ENCODE results near the gene ZDHHC5. TPM values are rescaled to one million over a fixed set of nuclear protein-coding genes. Genes with fewer than 3 reads are reported as not detected.

ZDHHC5 gene
- total and polyA plus RNA-seq, 2 donors: 17.4 to 21.0 TPM

DNA sequence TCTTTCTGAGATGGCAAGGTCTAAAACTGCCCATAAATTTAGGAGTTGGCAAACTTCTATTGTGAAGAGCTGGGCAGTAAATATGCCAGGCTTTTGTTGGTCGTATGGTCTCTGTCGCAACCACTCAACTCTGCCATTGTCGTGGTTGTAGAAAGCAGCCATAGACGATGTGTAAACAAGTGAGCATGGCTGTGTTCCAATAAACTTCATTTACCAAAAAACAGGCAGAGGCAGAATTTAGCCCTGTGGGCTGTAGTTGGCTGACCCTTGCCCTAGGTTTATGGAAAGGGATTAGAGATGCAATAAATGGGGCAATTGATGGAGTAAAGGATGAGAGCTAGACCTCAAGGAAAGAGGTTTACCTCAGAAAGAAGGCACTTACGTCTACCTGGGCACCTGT, 35.8 kb upstream of the ZDHHC5 start:
- no peak for DNase-seq (ENCODE audit: low read depth in 6 of 9, low spot score in 9 of 9)
- Histone ChIP-seq H3K4me1 (ENCODE audit: control insufficient read depth in 2 of 2, insufficient read depth in 2 of 2, low read length in 2 of 2) (peaks cover 0 to 2% of the 10 kb centered on the region in 2 donors), H3K27ac (ENCODE audit: low read depth in 1 of 2, low read length in 1 of 2) (no peak overlapping the region), H3K9me3 (ENCODE audit: control insufficient read depth in 2 of 2, insufficient read depth in 1 of 2, low read length in 1 of 2) (no peaks in the 10 kb centered on the region), H3K4me3 (ENCODE audit: low read length in 2 of 2) (no peak overlapping the region), H3K27me3 (ENCODE audit: control insufficient read depth in 2 of 2, insufficient read depth in 1 of 2, low read length in 1 of 2) (no peaks in the 10 kb centered on the region), H3K36me3 (ENCODE audit: control insufficient read depth in 2 of 2, insufficient read depth in 2 of 2, low read length in 1 of 2) (no peaks in the 10 kb centered on the region)
- WGBS: 94% methylated on average over 5 of the region's 5 CpGs

DNA sequence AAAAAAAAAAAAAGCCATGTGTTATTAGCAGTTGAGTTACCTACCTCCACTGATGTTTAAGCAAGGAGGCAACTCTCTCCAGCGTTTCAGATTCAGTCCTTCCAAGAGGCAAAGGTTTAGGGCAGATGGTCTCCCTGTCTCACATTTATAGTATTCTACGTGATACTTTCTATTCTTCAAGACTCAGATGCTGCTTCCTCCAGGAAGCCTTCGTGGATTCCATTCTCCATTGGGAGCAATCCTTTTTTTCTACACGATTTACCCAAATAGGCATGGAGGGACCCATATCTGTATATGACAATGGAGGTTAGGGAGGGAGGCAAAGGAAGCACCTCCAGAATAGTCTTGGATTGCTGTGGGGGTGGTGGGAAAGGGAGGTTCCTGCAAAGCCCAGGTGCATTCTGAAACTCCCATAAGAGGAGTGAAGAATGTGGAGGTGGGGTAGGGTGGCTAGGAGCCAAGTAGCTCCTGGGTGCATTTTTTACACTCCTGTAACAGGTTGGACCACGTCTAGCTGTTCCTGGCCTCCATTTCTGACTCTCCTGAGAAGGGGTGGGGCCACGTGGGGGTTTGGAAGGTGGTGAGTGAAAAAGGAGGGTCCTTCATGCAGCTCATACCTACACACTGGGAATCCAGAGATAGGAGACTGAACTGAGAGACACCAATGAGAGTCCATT, 34.4 kb upstream of the ZDHHC5 start:
- 94% methylated on average over 6 of the region's 6 CpGs for WGBS
- Histone ChIP-seq H3K27ac (ENCODE audit: low read depth in 1 of 2, low read length in 1 of 2) (no peak overlapping the region), H3K4me1 (ENCODE audit: control insufficient read depth in 2 of 2, insufficient read depth in 2 of 2, low read length in 2 of 2) (peaks cover 3 to 13% of the 10 kb centered on the region in 2 donors), H3K36me3 (ENCODE audit: control insufficient read depth in 2 of 2, insufficient read depth in 2 of 2, low read length in 1 of 2) (no peaks in the 10 kb centered on the region), H3K27me3 (ENCODE audit: control insufficient read depth in 2 of 2, insufficient read depth in 1 of 2, low read length in 1 of 2) (no peaks in the 10 kb centered on the region), H3K9me3 (ENCODE audit: control insufficient read depth in 2 of 2, insufficient read depth in 1 of 2, low read length in 1 of 2) (no peaks in the 10 kb centered on the region), H3K4me3 (ENCODE audit: low read length in 2 of 2) (no peak overlapping the region)
- no peak for DNase-seq (ENCODE audit: low read depth in 6 of 9, low spot score in 9 of 9)

DNA sequence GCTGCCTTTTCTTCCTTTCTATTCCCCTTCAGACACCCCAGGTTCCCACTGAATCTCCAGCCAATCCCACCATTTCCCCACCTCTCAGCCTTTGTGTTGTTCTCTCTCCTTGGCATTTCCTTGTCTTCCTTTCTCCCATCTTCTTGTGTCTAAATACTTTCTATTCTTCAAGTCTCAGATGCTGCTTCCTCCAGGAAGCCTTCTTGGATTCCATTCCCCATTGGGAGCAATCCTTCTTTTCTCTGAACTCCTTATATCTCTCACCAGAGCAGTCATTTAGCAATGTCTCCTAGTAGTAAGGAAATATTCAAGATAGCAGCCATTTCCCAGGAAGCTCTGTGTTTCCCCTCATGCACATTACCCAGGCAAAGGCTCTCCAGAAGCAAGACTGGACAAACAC, 33.6 kb upstream of the ZDHHC5 start:
- no peak for DNase-seq (ENCODE audit: low read depth in 6 of 9, low spot score in 9 of 9)
- Histone ChIP-seq H3K36me3 (ENCODE audit: control insufficient read depth in 2 of 2, insufficient read depth in 2 of 2, low read length in 1 of 2) (no peaks in the 10 kb centered on the region), H3K4me3 (ENCODE audit: low read length in 2 of 2) (no peak overlapping the region), H3K27ac (ENCODE audit: low read depth in 1 of 2, low read length in 1 of 2) (no peak overlapping the region), H3K27me3 (ENCODE audit: control insufficient read depth in 2 of 2, insufficient read depth in 1 of 2, low read length in 1 of 2) (no peaks in the 10 kb centered on the region), H3K4me1 (ENCODE audit: control insufficient read depth in 2 of 2, insufficient read depth in 2 of 2, low read length in 2 of 2) (peaks cover 3 to 16% of the 10 kb centered on the region in 2 donors), H3K9me3 (ENCODE audit: control insufficient read depth in 2 of 2, insufficient read depth in 1 of 2, low read length in 1 of 2) (no peaks in the 10 kb centered on the region)

DNA sequence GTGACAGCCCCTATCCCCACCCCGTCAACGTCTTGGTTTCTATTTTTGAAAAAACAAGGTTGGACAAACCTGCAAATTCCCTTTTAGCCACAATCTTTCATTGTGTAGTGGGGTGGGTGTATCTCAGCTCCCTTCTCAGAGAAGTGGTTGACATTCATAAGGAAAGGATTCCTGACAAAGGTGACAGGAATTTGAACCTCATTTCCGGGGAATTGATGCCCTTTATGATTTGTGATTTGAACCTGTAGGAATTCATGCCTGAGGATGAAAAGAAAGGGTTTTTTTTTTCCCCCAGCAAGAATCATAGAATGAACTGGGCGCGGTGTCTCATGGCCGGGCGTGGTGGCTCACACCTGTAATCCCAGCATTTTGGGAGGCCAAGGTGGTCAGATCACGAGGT, 32.7 kb upstream of the ZDHHC5 start:
- Histone ChIP-seq H3K4me3 (ENCODE audit: low read length in 2 of 2) (no peak overlapping the region), H3K27ac (ENCODE audit: low read depth in 1 of 2, low read length in 1 of 2) (no peak overlapping the region), H3K36me3 (ENCODE audit: control insufficient read depth in 2 of 2, insufficient read depth in 2 of 2, low read length in 1 of 2) (no peaks in the 10 kb centered on the region), H3K4me1 (ENCODE audit: control insufficient read depth in 2 of 2, insufficient read depth in 2 of 2, low read length in 2 of 2) (peaks cover 13 to 26% of the 10 kb centered on the region in 2 donors), H3K27me3 (ENCODE audit: control insufficient read depth in 2 of 2, insufficient read depth in 1 of 2, low read length in 1 of 2) (no peaks in the 10 kb centered on the region), H3K9me3 (ENCODE audit: control insufficient read depth in 2 of 2, insufficient read depth in 1 of 2, low read length in 1 of 2) (no peaks in the 10 kb centered on the region)
- no peak for DNase-seq (ENCODE audit: low read depth in 6 of 9, low spot score in 9 of 9)
- WGBS: 97% methylated on average over 8 of the region's 8 CpGs

GRCh38 chr11:57637626-57638004, 30.3 kb upstream of the ZDHHC5 start:
- peak overlapping the region; percentile 82 for H3K4me3 ChIP-seq (ENCODE audit: low read length in 2 of 2)
- peaks cover 0 to 3% of the 10 kb centered on the region in 2 donors for H3K36me3 ChIP-seq (ENCODE audit: control insufficient read depth in 2 of 2, insufficient read depth in 2 of 2, low read length in 1 of 2)
- H3K27ac ChIP-seq (ENCODE audit: low read depth in 1 of 2, low read length in 1 of 2): no peak overlapping the region
- DNase-seq (ENCODE audit: low read depth in 6 of 9, low spot score in 9 of 9): no peak
- no peaks in the 10 kb centered on the region for H3K27me3 ChIP-seq (ENCODE audit: control insufficient read depth in 2 of 2, insufficient read depth in 1 of 2, low read length in 1 of 2)
- 27% methylated on average over 18 of the region's 18 CpGs for WGBS
- peaks cover 17 to 43% of the 10 kb centered on the region in 2 donors for H3K4me1 ChIP-seq (ENCODE audit: control insufficient read depth in 2 of 2, insufficient read depth in 2 of 2, low read length in 2 of 2)
- no peaks in the 10 kb centered on the region for H3K9me3 ChIP-seq (ENCODE audit: control insufficient read depth in 2 of 2, insufficient read depth in 1 of 2, low read length in 1 of 2)

DNA sequence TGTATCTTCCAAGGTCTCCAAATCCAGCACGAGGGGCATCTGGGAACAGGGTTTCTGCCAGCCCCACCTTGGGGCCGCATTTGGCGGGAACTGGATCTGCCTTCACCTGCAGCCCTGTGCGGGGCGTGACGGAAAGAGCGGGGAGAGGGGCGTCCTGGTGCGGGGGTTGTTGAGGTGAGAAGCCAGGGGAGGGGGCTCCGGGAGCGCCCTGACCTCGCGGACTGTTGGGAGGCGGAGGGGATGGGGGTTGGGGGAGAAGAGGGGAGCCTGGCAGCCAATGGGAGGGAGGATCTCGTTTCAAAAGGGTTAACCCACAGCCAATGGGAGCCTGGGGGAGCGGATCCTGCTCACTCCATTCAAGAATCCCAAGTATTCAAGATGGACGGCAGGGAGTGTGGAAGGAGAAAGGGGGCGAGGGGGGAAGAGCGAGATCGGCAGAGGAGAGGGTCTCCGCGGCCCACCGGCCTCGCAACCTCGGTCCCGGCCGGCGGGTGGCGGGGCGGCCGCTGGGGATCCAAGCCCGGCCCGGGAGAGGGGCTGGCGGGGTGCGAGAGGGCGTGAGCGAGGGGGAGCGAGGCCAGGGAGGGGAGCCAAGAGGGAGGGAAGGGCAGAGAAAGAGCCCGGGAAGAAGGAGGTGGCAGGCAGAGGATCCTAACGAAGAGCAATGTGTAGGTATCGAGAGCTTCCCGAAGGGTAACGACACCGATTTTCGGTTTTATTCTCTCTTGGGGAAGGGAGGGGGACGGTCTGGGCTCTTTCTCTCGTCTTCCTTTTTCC, 29.7 kb upstream of the ZDHHC5 start:
- Histone ChIP-seq H3K4me1 (ENCODE audit: control insufficient read depth in 2 of 2, insufficient read depth in 2 of 2, low read length in 2 of 2) (peaks cover 17 to 43% of the 10 kb centered on the region in 2 donors), H3K27me3 (ENCODE audit: control insufficient read depth in 2 of 2, insufficient read depth in 1 of 2, low read length in 1 of 2) (no peaks in the 10 kb centered on the region), H3K36me3 (ENCODE audit: control insufficient read depth in 2 of 2, insufficient read depth in 2 of 2, low read length in 1 of 2) (peaks cover 0 to 3% of the 10 kb centered on the region in 2 donors), H3K9me3 (ENCODE audit: control insufficient read depth in 2 of 2, insufficient read depth in 1 of 2, low read length in 1 of 2) (no peaks in the 10 kb centered on the region), H3K4me3 (ENCODE audit: low read length in 2 of 2) (peak overlapping the region; percentile 82), H3K27ac (ENCODE audit: low read depth in 1 of 2, low read length in 1 of 2) (peak overlapping the region; percentile 75 to 88)
- peak in 1 of 9 donors; percentile 76 for DNase-seq (ENCODE audit: low read depth in 6 of 9, low spot score in 9 of 9)
- WGBS: under 1% methylated on average over 47 of the region's 47 CpGs

DNA sequence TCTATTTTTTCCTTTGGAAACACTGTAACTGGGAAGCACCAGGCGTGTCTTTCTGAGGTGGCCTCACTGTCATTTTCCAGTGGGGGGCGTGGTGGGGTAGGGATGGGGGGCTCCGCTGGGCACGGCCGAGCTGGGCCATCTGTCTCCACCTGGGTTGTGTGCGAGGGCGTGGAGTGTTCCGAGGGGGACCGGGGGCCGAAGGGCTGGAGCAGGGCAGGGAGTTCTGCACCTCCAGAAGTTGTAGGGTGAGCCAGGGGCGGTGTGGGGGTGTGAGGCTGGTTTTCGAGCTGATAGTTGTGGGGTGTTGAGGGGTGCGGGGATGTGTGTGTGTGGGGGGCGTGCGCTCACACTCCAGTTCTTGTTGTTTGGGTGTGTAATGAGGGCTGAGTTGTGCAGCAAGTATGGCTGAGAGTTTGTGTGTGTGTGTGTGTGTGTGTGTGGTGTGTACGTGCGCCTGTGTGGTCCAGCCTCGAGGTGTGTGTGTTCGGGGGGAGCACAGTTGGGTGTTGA, 29.0 kb upstream of the ZDHHC5 start:
- Histone ChIP-seq H3K4me3 (ENCODE audit: low read length in 2 of 2) (peak overlapping the region; percentile 82), H3K9me3 (ENCODE audit: control insufficient read depth in 2 of 2, insufficient read depth in 1 of 2, low read length in 1 of 2) (no peaks in the 10 kb centered on the region), H3K27me3 (ENCODE audit: control insufficient read depth in 2 of 2, insufficient read depth in 1 of 2, low read length in 1 of 2) (no peaks in the 10 kb centered on the region), H3K36me3 (ENCODE audit: control insufficient read depth in 2 of 2, insufficient read depth in 2 of 2, low read length in 1 of 2) (peaks cover 0 to 3% of the 10 kb centered on the region in 2 donors), H3K4me1 (ENCODE audit: control insufficient read depth in 2 of 2, insufficient read depth in 2 of 2, low read length in 2 of 2) (peaks cover 17 to 43% of the 10 kb centered on the region in 2 donors), H3K27ac (ENCODE audit: low read depth in 1 of 2, low read length in 1 of 2) (peak overlapping the region; percentile 75 to 88)
- under 1% methylated on average over 19 of the region's 19 CpGs for WGBS
- no peak for DNase-seq (ENCODE audit: low read depth in 6 of 9, low spot score in 9 of 9)

DNA sequence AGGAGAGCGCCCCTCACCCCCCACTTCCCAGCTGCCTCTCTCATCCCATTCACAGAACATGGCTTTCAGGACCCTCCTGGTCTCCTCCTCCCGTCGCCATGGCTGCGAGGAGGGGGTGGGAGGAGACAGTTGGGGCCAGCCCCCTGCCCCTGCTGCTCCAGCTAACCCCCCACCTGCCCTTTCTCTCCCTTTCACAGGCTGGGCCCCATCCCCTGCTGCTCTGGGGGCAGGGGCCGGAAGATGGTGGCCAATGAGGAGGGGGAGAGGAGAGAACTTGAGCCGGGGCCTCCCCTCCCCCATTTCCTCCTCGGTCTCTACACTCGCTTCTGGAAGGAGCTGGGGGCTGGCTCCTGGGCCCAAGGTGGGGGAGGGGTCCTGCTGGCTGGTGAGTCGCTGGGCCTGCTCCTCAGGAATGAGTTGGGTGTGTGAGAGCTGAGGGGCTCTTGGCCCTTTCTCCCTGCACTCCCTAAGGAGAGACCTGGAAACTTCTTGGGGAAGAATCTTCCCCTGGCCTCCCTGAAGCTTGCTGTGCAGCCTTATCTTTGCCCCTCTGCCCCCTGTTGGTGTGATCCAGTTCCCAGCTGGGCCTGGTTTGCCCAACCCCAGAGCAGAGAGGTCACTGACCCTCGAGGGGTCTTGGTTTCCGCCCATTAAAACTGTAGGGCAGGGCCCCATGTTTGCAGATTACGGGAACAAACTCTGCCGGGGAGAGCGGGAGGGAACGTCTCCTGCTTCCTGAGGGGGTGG, 28.4 kb upstream of the ZDHHC5 start:
- H3K27me3 ChIP-seq (ENCODE audit: control insufficient read depth in 2 of 2, insufficient read depth in 1 of 2, low read length in 1 of 2): no peaks in the 10 kb centered on the region
- H3K4me1 ChIP-seq (ENCODE audit: control insufficient read depth in 2 of 2, insufficient read depth in 2 of 2, low read length in 2 of 2): peaks cover 17 to 44% of the 10 kb centered on the region in 2 donors
- WGBS: 6% methylated on average over 15 of the region's 15 CpGs
- DNase-seq (ENCODE audit: low read depth in 6 of 9, low spot score in 9 of 9): peak in 7 of 9 donors; percentile 70 to 94 (median 85)
- peaks cover 0 to 3% of the 10 kb centered on the region in 2 donors for H3K36me3 ChIP-seq (ENCODE audit: control insufficient read depth in 2 of 2, insufficient read depth in 2 of 2, low read length in 1 of 2)
- no peaks in the 10 kb centered on the region for H3K9me3 ChIP-seq (ENCODE audit: control insufficient read depth in 2 of 2, insufficient read depth in 1 of 2, low read length in 1 of 2)
- H3K4me3 ChIP-seq (ENCODE audit: low read length in 2 of 2): peak overlapping the region; percentile 82
- peak overlapping the region; percentile 75 to 88 for H3K27ac ChIP-seq (ENCODE audit: low read depth in 1 of 2, low read length in 1 of 2)

All from thymus (tissue), 11 donors.